ENCODE results near the gene OCA2. TPM values are rescaled to one million over a fixed set of nuclear protein-coding genes. Genes with fewer than 3 reads are reported as not detected.

OCA2 gene
- total and polyA plus RNA-seq, 11 donors: 0.04 to 0.10 (median 0.07) TPM; not detected in 8

DNA sequence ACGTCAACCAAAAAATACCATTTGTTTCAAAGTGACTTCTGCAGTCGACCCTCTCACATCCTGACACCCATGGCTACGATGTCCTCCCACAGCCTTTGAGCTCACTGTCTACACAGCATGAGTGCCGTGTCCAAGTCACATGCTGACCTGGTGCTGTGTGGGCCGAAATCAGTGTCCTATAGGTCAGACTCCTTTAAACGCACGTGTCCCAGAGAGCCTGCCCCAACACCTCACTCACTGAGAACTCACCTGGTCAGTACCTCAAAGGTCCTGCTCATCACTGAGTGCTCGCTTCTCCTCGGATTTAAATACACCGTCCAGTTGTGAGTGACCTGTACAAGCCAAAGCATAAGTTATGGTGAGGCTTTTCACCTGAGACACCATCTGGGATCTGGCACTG is 83.3 kb downstream of the OCA2 start:
- H3K27me3 ChIP-seq: no peaks in the 10 kb centered on the region
- intact Hi-C loops (cut with DNase I): no loop called here
- 84 to 90% (median 86%) methylated on average over 10 of the region's 10 CpGs for WGBS, 4 donors
- H3K4me1 ChIP-seq: no peaks in the 10 kb centered on the region
- H3K27ac ChIP-seq: no peak overlapping the region
- no peaks in the 10 kb centered on the region for H3K9me3 ChIP-seq
- H3K36me3 ChIP-seq: no peaks in the 10 kb centered on the region
- no peak overlapping the region for H3K4me3 ChIP-seq
- DNase-seq: no peak
- TF ChIP-seq POLR2A (IDR thresholded peaks at IDR 0.05) (no peak), CTCF (IDR thresholded peaks at IDR 0.05) (no peak)
- no peak for ATAC-seq

GRCh38 chr15:28014623-28015200 is 84.4 kb downstream of the OCA2 start:
- 87 to 91% (median 89%) methylated on average over 23 of the region's 23 CpGs for WGBS, 4 donors
- Histone ChIP-seq H3K27ac (no peak overlapping the region), H3K4me1 (no peaks in the 10 kb centered on the region), H3K9me3 (no peaks in the 10 kb centered on the region), H3K4me3 (no peak overlapping the region), H3K27me3 (no peaks in the 10 kb centered on the region), H3K36me3 (no peaks in the 10 kb centered on the region)
- no peak for TF ChIP-seq CTCF (IDR thresholded peaks at IDR 0.05)
- no peak for TF ChIP-seq POLR2A (IDR thresholded peaks at IDR 0.05)
- ATAC-seq (no peak), DNase-seq (no peak)
- intact Hi-C loops (cut with DNase I): no loop called here

DNA sequence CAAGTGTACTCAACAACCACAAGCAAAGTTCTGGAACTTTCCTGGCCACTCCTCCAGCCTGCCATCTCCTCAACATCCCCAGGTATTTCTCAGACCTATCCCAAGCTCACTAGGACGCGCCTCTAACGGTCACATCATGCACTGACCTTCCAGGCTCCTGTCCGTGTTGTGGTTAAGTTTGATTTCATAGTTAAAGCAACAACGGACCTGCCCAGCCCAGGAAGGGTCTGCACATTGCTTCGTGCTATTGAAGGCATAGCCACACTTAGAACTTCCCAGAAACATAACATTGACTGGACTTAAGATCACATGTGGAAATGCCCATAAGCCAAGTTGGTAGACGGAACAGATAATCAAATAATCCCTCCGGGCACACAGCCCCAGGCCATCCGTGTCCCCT is 85.1 kb downstream of the OCA2 start:
- H3K27ac ChIP-seq: no peak overlapping the region
- no peaks in the 10 kb centered on the region for H3K4me1 ChIP-seq
- 82 to 91% (median 88%) methylated on average over 9 of the region's 9 CpGs for WGBS, 4 donors
- DNase-seq: no peak
- no peaks in the 10 kb centered on the region for H3K36me3 ChIP-seq
- ATAC-seq: no peak
- intact Hi-C loops (cut with DNase I): no loop called here
- H3K27me3 ChIP-seq: no peaks in the 10 kb centered on the region
- no peak overlapping the region for H3K4me3 ChIP-seq
- TF ChIP-seq CTCF (IDR thresholded peaks at IDR 0.05) (no peak), POLR2A (IDR thresholded peaks at IDR 0.05) (no peak)
- H3K9me3 ChIP-seq: no peaks in the 10 kb centered on the region

DNA sequence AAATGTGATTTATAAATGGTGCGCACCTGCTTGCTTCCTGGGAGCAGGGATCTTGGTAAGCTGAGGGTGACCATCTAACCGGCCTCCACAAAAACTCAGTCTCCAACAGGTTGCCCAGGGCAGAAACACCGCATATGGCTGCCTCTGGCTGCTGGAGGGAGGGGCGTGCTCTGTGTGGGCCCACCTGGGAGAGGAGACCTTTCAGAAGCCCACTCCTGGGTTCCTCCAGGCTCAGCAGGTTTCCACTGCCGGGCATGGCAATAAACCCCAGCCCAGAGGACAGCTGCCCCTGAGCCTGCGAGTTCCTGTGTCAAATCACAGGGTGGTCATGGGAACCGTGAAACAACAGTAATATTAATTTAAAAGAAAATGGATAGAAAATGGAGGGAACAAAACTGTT is 85.6 kb downstream of the OCA2 start:
- Histone ChIP-seq H3K27ac (no peak overlapping the region), H3K4me3 (no peak overlapping the region), H3K27me3 (no peaks in the 10 kb centered on the region), H3K4me1 (no peaks in the 10 kb centered on the region), H3K9me3 (no peaks in the 10 kb centered on the region), H3K36me3 (no peaks in the 10 kb centered on the region)
- intact Hi-C loops (cut with DNase I): no loop called here
- ATAC-seq (no peak), DNase-seq (no peak)
- TF ChIP-seq CTCF (IDR thresholded peaks at IDR 0.05): no peak
- TF ChIP-seq POLR2A (IDR thresholded peaks at IDR 0.05): no peak
- 89 to 94% (median 92%) methylated on average over 6 to 7 of the region's 7 CpGs for WGBS, 4 donors

All from heart left ventricle (tissue), 16 donors.